22Rv1 (cell line): ENCODE measurements around the gene SHANK1.

Experiments
- H3K27ac ChIP-seq: fragments of 450-650 bp; 2 replicates; pipeline ENCODE4 v1.5.1; 2017
- ZFX ChIP-seq: fragments of 450-650 bp; IDR thresholded peaks from 2 replicates; pipeline ENCODE4 v1.6.1; 2017; ENCODE audit warnings: antibody characterized with exemption, borderline replicate concordance
- TF ChIP-seq, protein P1 (sequence below): fragments of 450-650 bp; IDR thresholded peaks from 2 replicates; pipeline ENCODE4 v1.5.1; 2017; ENCODE audit warnings: mild to moderate bottlenecking

SHANK1 gene

GRCh38 chr19:50702158-50702870, 17.3 kb downstream of the SHANK1 start:
- no peak overlapping the region for H3K27ac ChIP-seq
- TF ChIP-seq ZFX: no peak
- TF ChIP-seq, protein P1, sequence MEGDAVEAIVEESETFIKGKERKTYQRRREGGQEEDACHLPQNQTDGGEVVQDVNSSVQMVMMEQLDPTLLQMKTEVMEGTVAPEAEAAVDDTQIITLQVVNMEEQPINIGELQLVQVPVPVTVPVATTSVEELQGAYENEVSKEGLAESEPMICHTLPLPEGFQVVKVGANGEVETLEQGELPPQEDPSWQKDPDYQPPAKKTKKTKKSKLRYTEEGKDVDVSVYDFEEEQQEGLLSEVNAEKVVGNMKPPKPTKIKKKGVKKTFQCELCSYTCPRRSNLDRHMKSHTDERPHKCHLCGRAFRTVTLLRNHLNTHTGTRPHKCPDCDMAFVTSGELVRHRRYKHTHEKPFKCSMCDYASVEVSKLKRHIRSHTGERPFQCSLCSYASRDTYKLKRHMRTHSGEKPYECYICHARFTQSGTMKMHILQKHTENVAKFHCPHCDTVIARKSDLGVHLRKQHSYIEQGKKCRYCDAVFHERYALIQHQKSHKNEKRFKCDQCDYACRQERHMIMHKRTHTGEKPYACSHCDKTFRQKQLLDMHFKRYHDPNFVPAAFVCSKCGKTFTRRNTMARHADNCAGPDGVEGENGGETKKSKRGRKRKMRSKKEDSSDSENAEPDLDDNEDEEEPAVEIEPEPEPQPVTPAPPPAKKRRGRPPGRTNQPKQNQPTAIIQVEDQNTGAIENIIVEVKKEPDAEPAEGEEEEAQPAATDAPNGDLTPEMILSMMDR: no peak

DNA sequence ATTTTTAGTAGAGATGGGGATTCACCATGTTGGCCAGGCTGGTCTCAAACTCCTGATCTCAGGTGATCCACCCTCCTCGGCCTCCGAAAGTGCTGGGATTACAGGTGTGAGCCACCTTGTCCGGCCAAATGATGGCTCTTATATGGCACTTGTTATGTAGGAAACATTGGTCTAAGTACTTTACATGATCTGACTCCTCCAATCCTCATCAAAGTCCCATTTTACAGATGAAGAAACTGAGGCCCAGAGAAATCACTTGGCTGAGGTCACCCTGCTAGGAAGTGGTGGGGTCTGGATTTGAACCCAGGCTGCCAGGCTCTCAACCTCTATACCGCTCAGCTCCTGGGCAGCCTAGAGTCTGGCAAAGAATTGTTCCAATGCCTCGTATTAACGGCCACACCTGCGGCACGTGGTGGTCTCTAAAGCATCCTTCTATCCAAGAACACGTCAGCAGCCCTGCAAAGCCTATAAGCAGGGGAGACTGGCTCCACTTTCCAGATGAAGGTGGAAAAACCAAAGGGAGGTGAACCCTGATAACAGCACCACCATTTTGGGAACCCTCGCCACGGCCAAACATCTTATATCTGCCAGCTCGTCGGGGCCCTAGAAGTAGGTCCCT, 18.1 kb downstream of the SHANK1 start:
- TF ChIP-seq, protein P1: no peak
- no peak for TF ChIP-seq ZFX
- H3K27ac ChIP-seq: no peak overlapping the region

GRCh38 chr19:50697414-50698124, 22.0 kb downstream of the SHANK1 start:
- no peak overlapping the region for H3K27ac ChIP-seq
- TF ChIP-seq, protein P1: no peak
- no peak for TF ChIP-seq ZFX

GRCh38 chr19:50696094-50696483, 23.5 kb downstream of the SHANK1 start:
- TF ChIP-seq, protein P1: no peak
- TF ChIP-seq ZFX: no peak
- no peak overlapping the region for H3K27ac ChIP-seq

- TF ChIP-seq ZFX: no peak
- TF ChIP-seq, protein P1: no peak
- H3K27ac ChIP-seq: no peak overlapping the region
Measured at GRCh38 chr19:50695251-50696093, 24.1 kb downstream of the SHANK1 start.

DNA sequence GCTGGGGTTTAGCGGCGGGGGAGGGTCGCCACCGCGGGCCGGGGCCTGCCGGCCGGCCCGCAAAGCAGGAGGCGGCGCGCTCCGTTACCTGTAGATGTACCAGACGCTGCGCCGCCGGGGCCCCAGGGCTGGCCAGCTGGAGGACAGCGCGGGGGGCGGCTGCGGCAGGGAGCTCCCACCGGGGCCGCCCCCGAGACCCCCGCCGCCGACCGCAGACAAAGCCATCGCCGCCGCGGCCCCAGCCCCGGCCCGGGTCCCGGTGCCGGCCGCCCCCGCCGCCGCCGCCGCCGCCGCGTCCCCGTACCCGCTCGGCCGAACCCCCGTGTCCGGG, 24.8 kb downstream of the SHANK1 start:
- TF ChIP-seq, protein P1: no peak
- TF ChIP-seq ZFX: no peak
- H3K27ac ChIP-seq: no peak overlapping the region
